A549 treated with DMSO at 1 μM for 4 hours (cell line): ENCODE results near the gene MAP3K21. TPM values are rescaled to one million over a fixed set of nuclear protein-coding genes. Genes with fewer than 3 reads are reported as not detected.

ENCODE experiments used
- total RNA-seq: library from RNA; stranded (reverse); fragments of 200-300 nt; extraction: Qiagen RNA extraction; gene quantifications from 5 replicates; pipeline ENCODE4 v1.2.3, GENCODE V29; 2022; ENCODE audit warnings: low read depth

The MAP3K21 gene
- total RNA-seq = 11.7 to 14.2 TPM (median 13.6 TPM) in 5 replicates

DNA sequence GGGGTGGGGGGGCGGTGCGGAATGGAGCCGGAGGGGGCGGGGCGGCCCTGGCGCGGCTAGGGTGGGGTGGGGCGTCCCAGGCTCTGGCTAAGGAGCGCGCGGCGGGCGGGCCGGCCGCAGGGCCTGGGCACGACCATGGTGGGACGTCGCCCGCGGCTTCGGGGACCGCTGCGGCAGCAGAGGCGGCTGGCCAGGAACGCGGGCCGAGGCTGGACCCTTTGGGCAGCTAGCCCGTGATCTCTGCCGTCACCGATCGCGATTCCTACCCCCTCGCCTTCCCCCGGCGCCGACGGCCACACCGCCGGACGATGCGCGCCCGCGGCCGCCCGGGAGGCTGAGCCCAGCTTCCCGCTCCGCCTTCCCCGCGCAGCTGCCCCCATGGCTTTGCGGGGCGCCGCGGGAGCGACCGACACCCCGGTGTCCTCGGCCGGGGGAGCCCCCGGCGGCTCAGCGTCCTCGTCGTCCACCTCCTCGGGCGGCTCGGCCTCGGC lies at the start of gene MAP3K21:
Gene MAP3K21 (plus strand): TSS at position 74 of the 491 bp plus-strand sequence. CDS start 305 bp downstream, at position 379.

GRCh38 chr1:233295237-233295974 lies 32.1 kb upstream of the MAP3K21 start, which contains the start of gene PCNX2:
PCNX2 (minus strand) TSS chr1:233295725; CDS start chr1:233295478, 247 bp downstream.

Other genes with a start within 250 kb of the MAP3K21 start
- gene PCNX2, start 32.0 kb upstream of the MAP3K21 start, total RNA-seq = 9.4 to 13.1 TPM (median 12.2 TPM) in 5 replicates